ENCODE measurements around the gene ZSWIM7.

DNA sequence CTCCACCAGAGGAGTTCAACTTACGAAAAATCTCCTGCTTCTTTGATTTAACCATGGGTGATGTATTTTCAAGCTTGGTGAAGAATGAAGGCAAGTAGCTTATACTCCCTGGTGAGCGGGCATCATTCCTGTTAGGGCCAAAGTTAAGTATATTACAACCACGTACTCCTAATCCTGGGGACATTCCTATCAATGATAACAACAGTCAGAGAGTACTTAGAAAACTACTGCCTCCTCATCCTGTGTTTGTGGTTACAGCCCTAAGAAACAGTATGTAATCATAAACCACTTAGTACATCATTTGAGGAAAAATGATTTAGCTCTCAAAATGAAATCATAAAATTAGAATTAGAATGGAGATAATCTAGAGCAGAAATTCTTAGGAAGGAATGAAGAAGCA lies 47.5 kb upstream of the ZSWIM7 start:
- TF ChIP-seq EZH2 (IDR thresholded peaks at IDR 0.05; ENCODE audit: low read depth, unreplicated experiment) (no peak), POLR2AphosphoS5 (IDR thresholded peaks at IDR 0.05; ENCODE audit: low read depth) (no peak), EZH2phosphoT487 (IDR thresholded peaks at IDR 0.05; ENCODE audit: unreplicated experiment) (no peak), STAT1 (IDR thresholded peaks at IDR 0.05; ENCODE audit: unreplicated experiment) (no peak), NANOG (IDR thresholded peaks at IDR 0.05; ENCODE audit: borderline replicate concordance) (no peak), CREB1 (CRISPR knock-in tag; IDR thresholded peaks at IDR 0.05; ENCODE audit: low read depth) (no peak)
- TF ChIP-seq, protein P1, sequence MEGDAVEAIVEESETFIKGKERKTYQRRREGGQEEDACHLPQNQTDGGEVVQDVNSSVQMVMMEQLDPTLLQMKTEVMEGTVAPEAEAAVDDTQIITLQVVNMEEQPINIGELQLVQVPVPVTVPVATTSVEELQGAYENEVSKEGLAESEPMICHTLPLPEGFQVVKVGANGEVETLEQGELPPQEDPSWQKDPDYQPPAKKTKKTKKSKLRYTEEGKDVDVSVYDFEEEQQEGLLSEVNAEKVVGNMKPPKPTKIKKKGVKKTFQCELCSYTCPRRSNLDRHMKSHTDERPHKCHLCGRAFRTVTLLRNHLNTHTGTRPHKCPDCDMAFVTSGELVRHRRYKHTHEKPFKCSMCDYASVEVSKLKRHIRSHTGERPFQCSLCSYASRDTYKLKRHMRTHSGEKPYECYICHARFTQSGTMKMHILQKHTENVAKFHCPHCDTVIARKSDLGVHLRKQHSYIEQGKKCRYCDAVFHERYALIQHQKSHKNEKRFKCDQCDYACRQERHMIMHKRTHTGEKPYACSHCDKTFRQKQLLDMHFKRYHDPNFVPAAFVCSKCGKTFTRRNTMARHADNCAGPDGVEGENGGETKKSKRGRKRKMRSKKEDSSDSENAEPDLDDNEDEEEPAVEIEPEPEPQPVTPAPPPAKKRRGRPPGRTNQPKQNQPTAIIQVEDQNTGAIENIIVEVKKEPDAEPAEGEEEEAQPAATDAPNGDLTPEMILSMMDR (conservative IDR thresholded peaks at IDR 0.05; ENCODE audit: low read depth in 2 of 2), result no peak
- TF ChIP-seq, protein P2, sequence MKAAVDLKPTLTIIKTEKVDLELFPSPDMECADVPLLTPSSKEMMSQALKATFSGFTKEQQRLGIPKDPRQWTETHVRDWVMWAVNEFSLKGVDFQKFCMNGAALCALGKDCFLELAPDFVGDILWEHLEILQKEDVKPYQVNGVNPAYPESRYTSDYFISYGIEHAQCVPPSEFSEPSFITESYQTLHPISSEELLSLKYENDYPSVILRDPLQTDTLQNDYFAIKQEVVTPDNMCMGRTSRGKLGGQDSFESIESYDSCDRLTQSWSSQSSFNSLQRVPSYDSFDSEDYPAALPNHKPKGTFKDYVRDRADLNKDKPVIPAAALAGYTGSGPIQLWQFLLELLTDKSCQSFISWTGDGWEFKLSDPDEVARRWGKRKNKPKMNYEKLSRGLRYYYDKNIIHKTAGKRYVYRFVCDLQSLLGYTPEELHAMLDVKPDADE (IDR thresholded peaks at IDR 0.05), result no peak
- TF ChIP-seq, protein P3, sequence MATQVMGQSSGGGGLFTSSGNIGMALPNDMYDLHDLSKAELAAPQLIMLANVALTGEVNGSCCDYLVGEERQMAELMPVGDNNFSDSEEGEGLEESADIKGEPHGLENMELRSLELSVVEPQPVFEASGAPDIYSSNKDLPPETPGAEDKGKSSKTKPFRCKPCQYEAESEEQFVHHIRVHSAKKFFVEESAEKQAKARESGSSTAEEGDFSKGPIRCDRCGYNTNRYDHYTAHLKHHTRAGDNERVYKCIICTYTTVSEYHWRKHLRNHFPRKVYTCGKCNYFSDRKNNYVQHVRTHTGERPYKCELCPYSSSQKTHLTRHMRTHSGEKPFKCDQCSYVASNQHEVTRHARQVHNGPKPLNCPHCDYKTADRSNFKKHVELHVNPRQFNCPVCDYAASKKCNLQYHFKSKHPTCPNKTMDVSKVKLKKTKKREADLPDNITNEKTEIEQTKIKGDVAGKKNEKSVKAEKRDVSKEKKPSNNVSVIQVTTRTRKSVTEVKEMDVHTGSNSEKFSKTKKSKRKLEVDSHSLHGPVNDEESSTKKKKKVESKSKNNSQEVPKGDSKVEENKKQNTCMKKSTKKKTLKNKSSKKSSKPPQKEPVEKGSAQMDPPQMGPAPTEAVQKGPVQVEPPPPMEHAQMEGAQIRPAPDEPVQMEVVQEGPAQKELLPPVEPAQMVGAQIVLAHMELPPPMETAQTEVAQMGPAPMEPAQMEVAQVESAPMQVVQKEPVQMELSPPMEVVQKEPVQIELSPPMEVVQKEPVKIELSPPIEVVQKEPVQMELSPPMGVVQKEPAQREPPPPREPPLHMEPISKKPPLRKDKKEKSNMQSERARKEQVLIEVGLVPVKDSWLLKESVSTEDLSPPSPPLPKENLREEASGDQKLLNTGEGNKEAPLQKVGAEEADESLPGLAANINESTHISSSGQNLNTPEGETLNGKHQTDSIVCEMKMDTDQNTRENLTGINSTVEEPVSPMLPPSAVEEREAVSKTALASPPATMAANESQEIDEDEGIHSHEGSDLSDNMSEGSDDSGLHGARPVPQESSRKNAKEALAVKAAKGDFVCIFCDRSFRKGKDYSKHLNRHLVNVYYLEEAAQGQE (IDR thresholded peaks at IDR 0.05; ENCODE audit: unreplicated experiment), result no peak
